Kidney (tissue), 14 donors: ENCODE measurements around the gene CDH11. TPM values are rescaled to one million over a fixed set of nuclear protein-coding genes. Genes with fewer than 3 reads are reported as not detected.

Experiments used
- DNase-seq, 5 donors: peaks; one replicate each; pipeline ENCODE4 v3.0.0-alpha.2; 2013 to 2020
- FAIRE-seq: peaks from 2 replicates; lab custom pipeline; 2012; peaks lifted over from hg19 to GRCh38; lab: Jason Lieb, UNC
- H3K27ac ChIP-seq, 2 donors: one replicate each; pipeline ENCODE4 v1.7.0; 2013; ENCODE audit warnings: low read depth in 2 of 2, low read length in 2 of 2, inconsistent platforms in 1 of 2
- H3K27me3 ChIP-seq: one replicate; pipeline ENCODE4 v1.7.1; 2013; ENCODE audit warnings: low read length, inconsistent platforms; ENCODE audit not compliant: control insufficient read depth, insufficient read depth
- H3K36me3 ChIP-seq, 3 donors: one replicate each; pipeline versions ENCODE4 v1.7.0 to v1.7.1; 2013; ENCODE audit warnings: low read length in 3 of 3, control low read depth in 1 of 3, inconsistent platforms in 1 of 3; ENCODE audit not compliant: insufficient read depth in 3 of 3, control insufficient read depth in 2 of 3
- H3K4me1 ChIP-seq, 3 donors: one replicate each; pipeline versions ENCODE4 v1.7.0 to v1.7.1; 2013; ENCODE audit warnings: low read length in 3 of 3, inconsistent platforms in 1 of 3, low read depth in 1 of 3; ENCODE audit not compliant: control insufficient read depth in 2 of 3, insufficient read depth in 2 of 3
- H3K4me3 ChIP-seq, 3 donors: one replicate each; pipeline versions ENCODE4 v1.7.0 to v1.8.1; 2013; ENCODE audit warnings: low read length in 3 of 3, control low read depth in 1 of 3, inconsistent platforms in 1 of 3
- H3K9ac ChIP-seq, 3 donors: one replicate each; pipeline versions ENCODE4 v1.7.0 to v1.7.1; 2013; ENCODE audit warnings: low read length in 3 of 3, control low read depth in 1 of 3, inconsistent platforms in 1 of 3
- H3K9me3 ChIP-seq, 3 donors: one replicate each; pipeline versions ENCODE4 v1.7.0 to v1.7.1; 2013; ENCODE audit warnings: low read length in 3 of 3, control low read depth in 1 of 3, inconsistent platforms in 1 of 3; ENCODE audit not compliant: control insufficient read depth in 2 of 3, insufficient read depth in 1 of 3
- CTCF ChIP-seq: IDR thresholded peaks from 3 replicates; pipeline ENCODE4 v1.5.1; 2012; ENCODE audit warnings: mild to moderate bottlenecking, moderate library complexity, borderline replicate concordance; ENCODE audit not compliant: insufficient read depth; ENCODE audit errors: extremely low read depth
- intact Hi-C: fragments of 100-400 bp; cut with DNase I; formaldehyde crosslinking; loops from one replicate; pipeline ENCODE4 v1.11.1; 2022
- polyA plus RNA-seq: library from polyadenylated mRNA; stranded (reverse); fragments of 350-450 nt; fragmentation: Illumina TruSeq; extraction: RNeasy Lipid Tissue Mini Kit (QIAGEN cat#74804); gene quantifications from one replicate; pipeline ENCODE4 v1.2.3, GENCODE V29; 2014; ENCODE audit warnings: low read depth, low replicate concordance; ENCODE audit not compliant: insufficient read depth
- total RNA-seq: library from RNA; stranded (reverse); fragmentation: NEBNext Ultra II Directional; extraction: Animal tissue kit (Norgen Biotek cat#: 25700); gene quantifications from one replicate; pipeline ENCODE4 v1.2.1, GENCODE V29; 2021
- donor health status: control.
- donor health status: control.
- donor health status: control.
- donor health status: control.
- donor health status: control.
- donor health status: DM: yes; HTN: yes; CAD: no.
- donor health status: Normal renal cell carcinoma (clear cell type).

Gene CDH11
- total and polyA plus RNA-seq, 2 donors from 2014 or later, result 3.0 to 44.9 TPM

DNA sequence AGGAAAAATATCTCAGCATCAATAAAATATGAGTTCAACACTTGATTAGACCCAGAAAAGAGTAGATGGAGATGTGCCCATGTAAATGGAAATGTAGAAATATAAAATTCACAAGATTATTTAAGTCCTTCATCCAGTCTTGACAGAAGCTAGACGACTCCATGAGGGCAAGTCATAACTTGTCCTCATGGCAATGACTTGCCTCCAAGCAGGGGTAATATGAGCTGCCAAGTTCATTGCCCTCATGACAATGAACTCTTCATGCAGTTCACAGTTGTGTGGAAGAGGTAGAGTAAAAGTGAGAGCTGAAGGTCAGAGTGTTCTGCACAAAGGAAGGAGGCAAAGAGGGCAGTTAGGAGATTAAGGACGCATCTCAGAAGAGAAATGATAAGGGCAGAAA, 22.3 kb downstream of the CDH11 start:
- Histone ChIP-seq H3K27ac (no peak overlapping the region), H3K9me3 (no peaks in the 10 kb centered on the region), H3K27me3 (no peaks in the 10 kb centered on the region), H3K9ac (no peak overlapping the region), H3K36me3 (peaks cover 0 to 5% (median 0%) of the 10 kb centered on the region in 3 donors), H3K4me1 (no peaks in the 10 kb centered on the region), H3K4me3 (no peak overlapping the region)
- FAIRE-seq (no peak), DNase-seq (no peak)
- no peak for TF ChIP-seq CTCF
- intact Hi-C loops, result no loop called here

- no peaks in the 10 kb centered on the region for H3K27me3 ChIP-seq
- H3K9me3 ChIP-seq, result no peaks in the 10 kb centered on the region
- H3K9ac ChIP-seq, result no peak overlapping the region
- no peak overlapping the region for H3K27ac ChIP-seq
- H3K4me1 ChIP-seq, result no peaks in the 10 kb centered on the region
- FAIRE-seq (no peak), DNase-seq (no peak)
- H3K36me3 ChIP-seq, result peaks cover 0 to 6% (median 0%) of the 10 kb centered on the region in 3 donors
- no peak for TF ChIP-seq CTCF
- intact Hi-C loops, result no loop called here
- H3K4me3 ChIP-seq, result no peak overlapping the region
These were observed 22.9 kb downstream of the CDH11 start for GRCh38 chr16:65098916-65099315.

GRCh38 chr16:65097296-65097695, 24.6 kb downstream of the CDH11 start:
- Histone ChIP-seq H3K36me3 (peaks cover 0 to 6% (median 0%) of the 10 kb centered on the region in 3 donors), H3K27ac (no peak overlapping the region), H3K4me3 (no peak overlapping the region), H3K27me3 (no peaks in the 10 kb centered on the region), H3K9ac (no peak overlapping the region), H3K4me1 (no peaks in the 10 kb centered on the region), H3K9me3 (no peaks in the 10 kb centered on the region)
- FAIRE-seq, result no peak
- no peak for TF ChIP-seq CTCF
- no peak for DNase-seq
- intact Hi-C loops, result no loop called here

- no peak overlapping the region for H3K27ac ChIP-seq
- no peaks in the 10 kb centered on the region for H3K9me3 ChIP-seq
- H3K36me3 ChIP-seq, result peaks cover 0 to 6% (median 0%) of the 10 kb centered on the region in 3 donors
- H3K4me3 ChIP-seq, result no peak overlapping the region
- DNase-seq (no peak), FAIRE-seq (no peak)
- no peak overlapping the region for H3K9ac ChIP-seq
- H3K4me1 ChIP-seq, result no peaks in the 10 kb centered on the region
- no peaks in the 10 kb centered on the region for H3K27me3 ChIP-seq
- no peak for TF ChIP-seq CTCF
- intact Hi-C loops, result no loop called here
These were observed 26.0 kb downstream of the CDH11 start for GRCh38 chr16:65095906-65096305.
